Gastrocnemius medialis (tissue), 4 donors: Measurements from ENCODE around the gene ZMAT5. TPM values are rescaled to one million over a fixed set of nuclear protein-coding genes. Genes with fewer than 3 reads are reported as not detected.

Experiments used
- ATAC-seq, 2 donors: fragments of 150-250 bp; one replicate each; pipeline ENCODE4 v1.9.1; 2016
- DNase-seq, 2 donors: peaks; one replicate each; pipeline ENCODE4 v3.0.0-alpha.2; 2019
- H3K27ac ChIP-seq, 4 donors: fragments of 200-600 bp; sonication (generic); 1 replicate in 1 of 4; 2 replicates in 3 of 4; pipeline ENCODE4 v1.5.1; 2016 to 2018; ENCODE audit warnings: mild to moderate bottlenecking in 2 of 4, moderate library complexity in 1 of 4
- H3K27me3 ChIP-seq, 3 donors: fragments of 200-600 bp; sonication (generic) in 2 of 3; 1 replicate in 1 of 3; 2 replicates in 2 of 3; pipeline versions ENCODE4 v1.5.1 to v1.6.0; 2016 to 2019; ENCODE audit warnings: mild to moderate bottlenecking in 1 of 3, moderate library complexity in 1 of 3
- H3K36me3 ChIP-seq, 2 donors: fragments of 200-600 bp; sonication (generic) in 1 of 2; one replicate each; pipeline ENCODE4 v1.5.1; 2017 to 2018
- H3K4me1 ChIP-seq, 2 donors: fragments of 200-600 bp; sonication (generic) in 1 of 2; one replicate each; pipeline ENCODE4 v1.5.1; 2016 to 2017; ENCODE audit warnings: mild to moderate bottlenecking in 2 of 2
- H3K4me3 ChIP-seq, 4 donors: fragments of 200-600 bp; sonication (generic) in 3 of 4; 1 replicate in 1 of 4; 2 replicates in 3 of 4; pipeline ENCODE4 v1.5.1; 2016 to 2019; ENCODE audit warnings: mild to moderate bottlenecking in 2 of 4
- H3K9me3 ChIP-seq, 3 donors: fragments of 200-600 bp; sonication (generic) in 2 of 3; 1 replicate in 1 of 3; 2 replicates in 2 of 3; pipeline ENCODE4 v1.5.1; 2016 to 2019
- POLR2A ChIP-seq, 2 donors: fragments of 450-650 bp; IDR thresholded peaks; one replicate each; pipeline ENCODE4 v1.6.1; 2017; ENCODE audit warnings: antibody characterized with exemption in 2 of 2, mild to moderate bottlenecking in 2 of 2, moderate library complexity in 2 of 2
- in situ Hi-C, 4 donors: fragments of 200-750 bp; cut with MboI; loops; one replicate each; pipeline versions ENCODE4 v1.15.0 to v1.8.0; 2017; ENCODE audit warnings: low sequenced_read_pairs in 4 of 4
- intact Hi-C: fragments of 100-400 bp; cut with DNase I; formaldehyde crosslinking; loops from one replicate; pipeline ENCODE4 v1.15.1; 2023; ENCODE audit warnings: low total_unique reads
- total RNA-seq, 4 donors: library from RNA; depleted of rRNA; stranded (reverse); fragments of >200 nt; gene quantifications; one replicate each; pipeline versions ENCODE4 v1.1.0 to v1.2.3, GENCODE V29; 2016
- TF ChIP-seq, protein P1 (sequence below), 5 experiments: fragments of 450-650 bp in 3 of 5; fragments of 200-600 bp in 2 of 5; sonication (generic) in 2 of 5; IDR thresholded peaks in 4 of 5; conservative IDR thresholded peaks in 1 of 5; 1 replicate in 4 of 5; 2 replicates in 1 of 5; pipeline ENCODE4 v1.5.1; 2016 to 2019; ENCODE audit warnings: antibody characterized with exemption in 5 of 5, mild to moderate bottlenecking in 3 of 5, moderate library complexity in 3 of 5

ZMAT5 gene
- total RNA-seq, 4 donors from 2014 or later, result 23.8 to 38.6 (median 33.8) TPM

DNA sequence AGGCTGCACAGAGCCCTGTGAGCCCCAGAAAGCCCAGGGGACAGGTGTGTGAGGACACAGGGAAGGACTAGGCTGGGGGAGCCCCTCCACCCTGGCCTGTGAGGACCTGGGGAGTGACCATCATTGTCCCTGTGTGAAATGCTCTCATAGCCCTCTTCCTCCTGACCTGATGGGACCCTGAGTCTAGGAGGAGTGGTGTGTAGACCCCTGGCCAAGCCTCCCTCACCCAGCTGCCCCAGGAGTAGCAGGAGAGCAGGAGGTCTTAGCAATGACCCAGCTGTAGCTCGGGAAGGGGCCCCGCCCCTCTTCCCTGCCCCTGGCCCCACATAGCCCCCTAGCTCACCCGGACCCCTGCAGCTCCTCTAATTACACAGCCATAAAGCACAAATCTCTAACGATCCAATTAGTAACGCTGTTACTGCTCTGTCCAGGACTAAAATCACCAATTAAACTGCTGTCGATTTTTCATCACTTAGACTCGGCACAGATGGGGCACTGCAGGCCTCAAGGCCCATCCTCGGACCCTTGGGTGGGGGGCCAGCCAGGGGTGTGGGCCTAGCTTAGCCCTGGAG lies 53.6 kb downstream of the ZMAT5 start:
- Histone ChIP-seq H3K27me3 (peaks cover 0 to under 1% (median under 1%) of the 10 kb centered on the region in 3 donors), H3K9me3 (no peaks in the 10 kb centered on the region), H3K4me1 (peaks cover 9% of the 10 kb centered on the region in 2 donors), H3K4me3 (no peak overlapping the region), H3K27ac (no peak overlapping the region), H3K36me3 (no peaks in the 10 kb centered on the region)
- TF ChIP-seq POLR2A (IDR thresholded peaks at IDR 0.05), result no peak
- TF ChIP-seq, protein P1, sequence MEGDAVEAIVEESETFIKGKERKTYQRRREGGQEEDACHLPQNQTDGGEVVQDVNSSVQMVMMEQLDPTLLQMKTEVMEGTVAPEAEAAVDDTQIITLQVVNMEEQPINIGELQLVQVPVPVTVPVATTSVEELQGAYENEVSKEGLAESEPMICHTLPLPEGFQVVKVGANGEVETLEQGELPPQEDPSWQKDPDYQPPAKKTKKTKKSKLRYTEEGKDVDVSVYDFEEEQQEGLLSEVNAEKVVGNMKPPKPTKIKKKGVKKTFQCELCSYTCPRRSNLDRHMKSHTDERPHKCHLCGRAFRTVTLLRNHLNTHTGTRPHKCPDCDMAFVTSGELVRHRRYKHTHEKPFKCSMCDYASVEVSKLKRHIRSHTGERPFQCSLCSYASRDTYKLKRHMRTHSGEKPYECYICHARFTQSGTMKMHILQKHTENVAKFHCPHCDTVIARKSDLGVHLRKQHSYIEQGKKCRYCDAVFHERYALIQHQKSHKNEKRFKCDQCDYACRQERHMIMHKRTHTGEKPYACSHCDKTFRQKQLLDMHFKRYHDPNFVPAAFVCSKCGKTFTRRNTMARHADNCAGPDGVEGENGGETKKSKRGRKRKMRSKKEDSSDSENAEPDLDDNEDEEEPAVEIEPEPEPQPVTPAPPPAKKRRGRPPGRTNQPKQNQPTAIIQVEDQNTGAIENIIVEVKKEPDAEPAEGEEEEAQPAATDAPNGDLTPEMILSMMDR (IDR thresholded peaks at IDR 0.05 in 4 of 5, conservative IDR thresholded peaks at IDR 0.05 in 1 of 5), result no peak
- intact Hi-C loops (no loop called here), in situ Hi-C loops (no loop called here)
- ATAC-seq (no peak), DNase-seq (no peak)

DNA sequence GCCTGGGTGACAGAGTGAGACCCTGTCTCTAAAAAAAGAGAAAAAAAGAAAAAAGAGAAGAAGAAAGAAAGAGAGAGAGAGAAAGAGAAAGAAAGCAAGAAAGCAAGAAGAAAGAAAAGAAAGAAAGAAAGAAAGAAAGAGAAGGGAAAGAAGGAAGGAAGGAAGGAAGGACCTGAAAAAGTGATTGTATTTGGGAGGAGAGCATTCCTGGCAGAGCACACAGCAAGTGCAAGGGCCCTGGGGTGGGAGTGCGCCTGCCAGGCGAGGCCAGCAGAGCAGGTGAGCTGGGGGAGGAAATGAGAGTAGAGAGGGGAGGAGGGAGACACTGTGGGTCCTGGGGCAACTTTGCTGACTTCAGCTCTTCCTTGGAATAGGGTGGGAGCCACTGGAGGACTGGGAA lies 54.7 kb downstream of the ZMAT5 start:
- in situ Hi-C loops (no loop called here), intact Hi-C loops (no loop called here)
- Histone ChIP-seq H3K27ac (no peak overlapping the region), H3K27me3 (no peaks in the 10 kb centered on the region), H3K4me1 (peaks cover 9% of the 10 kb centered on the region in 2 donors), H3K4me3 (no peak overlapping the region), H3K9me3 (no peaks in the 10 kb centered on the region), H3K36me3 (no peaks in the 10 kb centered on the region)
- no peak for ATAC-seq
- no peak for TF ChIP-seq POLR2A (IDR thresholded peaks at IDR 0.05)
- TF ChIP-seq, protein P1 (IDR thresholded peaks at IDR 0.05 in 4 of 5, conservative IDR thresholded peaks at IDR 0.05 in 1 of 5), result no peak
- no peak for DNase-seq

DNA sequence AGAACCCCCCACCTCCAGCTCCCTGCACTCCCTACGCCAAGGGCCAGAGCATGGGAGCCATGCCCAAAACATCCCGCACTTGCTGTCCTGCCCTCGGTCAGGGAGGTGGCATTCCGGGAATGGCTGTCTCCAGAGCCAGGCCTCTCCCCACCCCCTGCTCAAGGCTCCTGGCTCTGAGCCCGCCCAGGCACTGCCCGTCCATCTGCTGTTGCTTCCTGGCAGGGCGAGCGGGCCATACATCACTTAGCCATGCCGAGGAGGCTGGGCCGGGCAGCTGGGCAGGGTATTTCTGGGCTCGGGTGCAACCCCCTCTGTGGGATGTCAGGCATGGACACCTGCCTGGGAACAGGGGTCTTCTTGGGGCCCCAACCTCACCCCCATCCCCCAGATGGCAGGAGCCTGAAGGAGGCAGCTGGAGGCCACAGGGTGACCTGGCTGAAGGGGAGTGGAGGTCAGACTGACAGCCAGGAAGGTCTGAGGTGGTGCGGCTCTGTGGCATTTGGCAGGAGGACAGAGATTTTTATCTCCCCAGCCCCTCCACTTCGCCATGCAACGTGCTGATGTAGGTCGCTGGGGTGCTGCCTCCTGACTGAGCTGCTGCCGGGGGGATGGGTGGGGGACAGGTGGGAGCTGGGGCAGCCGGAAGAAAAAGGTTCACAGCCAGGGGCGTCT lies 55.7 kb downstream of the ZMAT5 start:
- Histone ChIP-seq H3K27me3 (no peaks in the 10 kb centered on the region), H3K36me3 (no peaks in the 10 kb centered on the region), H3K4me1 (peaks cover 9% of the 10 kb centered on the region in 2 donors), H3K27ac (no peak overlapping the region), H3K4me3 (no peak overlapping the region), H3K9me3 (no peaks in the 10 kb centered on the region)
- in situ Hi-C loops (no loop called here), intact Hi-C loops (no loop called here)
- no peak for TF ChIP-seq POLR2A (IDR thresholded peaks at IDR 0.05)
- TF ChIP-seq, protein P1 (IDR thresholded peaks at IDR 0.05 in 4 of 5, conservative IDR thresholded peaks at IDR 0.05 in 1 of 5), result no peak
- DNase-seq (peak; percentile 61 to 73), ATAC-seq (peak; percentile 75 to 82)

GRCh38 chr22:29710193-29710592 lies 56.6 kb downstream of the ZMAT5 start:
- no peaks in the 10 kb centered on the region for H3K36me3 ChIP-seq
- TF ChIP-seq, protein P1 (IDR thresholded peaks at IDR 0.05 in 4 of 5, conservative IDR thresholded peaks at IDR 0.05 in 1 of 5), result no peak
- no peak for TF ChIP-seq POLR2A (IDR thresholded peaks at IDR 0.05)

More at GRCh38 chr22:29710193-29710592, 56.6 kb downstream of the ZMAT5 start:
- no peaks in the 10 kb centered on the region for H3K27me3 ChIP-seq
- intact Hi-C loops (no loop called here), in situ Hi-C loops (no loop called here)
- no peak overlapping the region for H3K27ac ChIP-seq
- H3K4me3 ChIP-seq, result no peak overlapping the region
- peaks cover 9 to 11% of the 10 kb centered on the region in 2 donors for H3K4me1 ChIP-seq
- H3K9me3 ChIP-seq, result no peaks in the 10 kb centered on the region
- peak in 1 of 2 donors; percentile 4 for ATAC-seq
- no peak for DNase-seq
